ENCODE results near the gene GNAI1.

Gene GNAI1

GRCh38 chr7:80134536-80135308, at the start of gene GNAI1:
GNAI1 (plus strand) TSS chr7:80134831; CDS start chr7:80135161, 330 bp downstream.
- H3K4me3 ChIP-seq (ENCODE audit: low read depth, low read length) = peak within 1 kb of the TSS; percentile 82
- in situ Hi-C loops (cut with HindIII; ENCODE audit: low sequenced_read_pairs) = no loop called here
- peak; percentile 38 for TF ChIP-seq CTCF (IDR thresholded peaks at IDR 0.05; ENCODE audit: low read depth, low read length)
- DNase-seq (ENCODE audit: low read depth, low spot score) = peak; percentile 75

- no peak overlapping the region for H3K4me3 ChIP-seq (ENCODE audit: low read depth, low read length)
- in situ Hi-C loops (cut with HindIII; ENCODE audit: low sequenced_read_pairs) = no loop called here
- DNase-seq (ENCODE audit: low read depth, low spot score) = peak; percentile 82
- no peak for TF ChIP-seq CTCF (IDR thresholded peaks at IDR 0.05; ENCODE audit: low read depth, low read length)
These were observed 47.4 kb upstream of the GNAI1 start for GRCh38 chr7:80087051-80087770.

- in situ Hi-C loops (cut with HindIII; ENCODE audit: low sequenced_read_pairs) = no loop called here
- TF ChIP-seq CTCF (IDR thresholded peaks at IDR 0.05; ENCODE audit: low read depth, low read length) = no peak
- no peak for DNase-seq (ENCODE audit: low read depth, low spot score)
- H3K4me3 ChIP-seq (ENCODE audit: low read depth, low read length) = no peak overlapping the region
These were observed 46.9 kb upstream of the GNAI1 start for GRCh38 chr7:80087771-80088170.

DNA sequence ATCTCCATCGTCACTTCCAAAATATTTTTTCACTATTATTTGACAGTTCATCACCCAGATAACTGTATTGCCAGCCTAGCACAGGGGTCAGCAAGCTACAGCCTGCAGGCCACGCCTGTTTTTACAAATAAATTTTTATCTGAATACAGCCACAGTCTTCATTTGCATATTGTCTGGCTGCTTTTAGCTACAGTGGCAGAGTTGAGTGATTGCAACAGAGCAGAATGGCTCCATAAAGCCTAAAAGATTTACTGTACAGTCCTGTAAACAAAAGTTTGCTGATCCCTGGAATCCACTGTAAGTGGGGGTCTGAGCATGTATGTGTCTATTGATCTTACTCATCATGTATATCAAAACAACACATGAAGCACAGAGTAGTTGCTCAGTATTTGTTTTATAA, 45.9 kb upstream of the GNAI1 start:
- no peak for TF ChIP-seq CTCF (IDR thresholded peaks at IDR 0.05; ENCODE audit: low read depth, low read length)
- H3K4me3 ChIP-seq (ENCODE audit: low read depth, low read length) = no peak overlapping the region
- in situ Hi-C loops (cut with HindIII; ENCODE audit: low sequenced_read_pairs) = no loop called here
- no peak for DNase-seq (ENCODE audit: low read depth, low spot score)

DNA sequence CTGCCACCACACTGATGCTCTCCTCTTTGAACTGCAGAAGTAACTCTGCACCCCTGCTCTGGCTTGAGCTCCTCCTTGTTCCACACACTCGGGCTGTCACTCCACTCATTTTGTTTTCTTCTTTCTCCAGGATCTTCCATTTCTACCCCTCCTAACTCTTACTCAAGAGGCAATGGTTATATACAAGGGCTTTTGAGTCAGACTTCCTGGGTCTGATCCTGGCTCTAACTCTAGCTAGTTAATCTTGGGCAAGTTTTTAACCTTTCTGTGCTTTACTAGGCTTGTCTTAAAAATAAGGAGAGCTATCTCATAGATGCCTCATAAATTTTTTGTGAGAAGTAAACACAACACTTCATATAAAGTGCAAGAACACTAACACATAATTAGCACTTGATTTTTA, 45.3 kb upstream of the GNAI1 start:
- in situ Hi-C loops (cut with HindIII; ENCODE audit: low sequenced_read_pairs) = no loop called here
- no peak for DNase-seq (ENCODE audit: low read depth, low spot score)
- no peak overlapping the region for H3K4me3 ChIP-seq (ENCODE audit: low read depth, low read length)
- TF ChIP-seq CTCF (IDR thresholded peaks at IDR 0.05; ENCODE audit: low read depth, low read length) = no peak

DNA sequence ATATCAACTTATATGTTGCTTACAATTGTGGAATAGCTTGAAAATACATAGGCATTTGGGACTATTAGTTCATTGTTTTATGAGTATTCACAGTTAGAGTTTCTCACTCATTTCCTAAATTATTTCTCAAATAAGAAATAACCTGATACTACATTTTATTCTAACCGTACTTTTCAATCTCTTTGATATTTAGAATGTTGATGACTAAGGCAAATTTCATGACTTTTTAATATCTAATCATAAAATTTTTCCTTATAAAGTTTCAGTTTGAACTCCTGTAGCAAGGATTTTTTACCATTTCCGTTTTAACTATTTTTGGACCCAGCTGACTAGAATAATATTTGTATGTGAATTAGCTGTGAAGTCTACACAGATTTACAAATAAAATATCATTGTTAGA, 41.3 kb upstream of the GNAI1 start:
- no peak for DNase-seq (ENCODE audit: low read depth, low spot score)
- H3K4me3 ChIP-seq (ENCODE audit: low read depth, low read length) = no peak overlapping the region
- no peak for TF ChIP-seq CTCF (IDR thresholded peaks at IDR 0.05; ENCODE audit: low read depth, low read length)
- in situ Hi-C loops (cut with HindIII; ENCODE audit: low sequenced_read_pairs) = no loop called here
